Measurements from ENCODE around the gene RGR.
A peak's percentile ranks its signal among the peaks of the same experiment; 100 is the strongest.

Gene RGR

DNA sequence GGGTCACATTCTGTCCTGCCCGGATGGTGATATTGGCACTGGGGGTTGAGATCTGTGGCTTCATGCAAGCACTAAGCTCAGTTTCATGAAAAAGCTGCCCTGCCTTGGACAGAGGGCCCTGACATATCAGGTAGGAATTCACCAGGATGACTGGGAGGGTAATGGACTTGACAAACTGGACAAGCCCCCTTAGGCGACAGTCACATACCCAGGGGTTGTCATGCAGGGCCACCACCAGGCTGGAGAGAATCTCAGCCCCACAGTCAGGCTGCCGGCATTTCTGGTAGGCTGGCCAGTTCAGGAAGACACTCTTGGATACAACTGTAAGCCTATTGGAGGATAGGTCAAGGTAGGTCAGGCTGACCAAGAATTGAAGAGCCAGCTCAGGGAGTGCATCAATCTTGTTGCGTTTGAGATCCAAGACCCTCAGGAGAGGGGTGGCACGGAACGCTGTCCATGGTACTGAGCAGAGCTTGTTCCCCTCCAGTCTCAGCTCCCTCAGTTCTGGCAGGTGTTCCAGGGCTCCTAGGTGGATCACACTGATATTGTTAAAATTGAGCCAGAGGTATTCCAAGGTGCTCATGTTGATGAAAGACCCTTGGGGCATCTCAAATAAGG is 20.3 kb upstream of the RGR start:
- no peak for DNase-seq

DNA sequence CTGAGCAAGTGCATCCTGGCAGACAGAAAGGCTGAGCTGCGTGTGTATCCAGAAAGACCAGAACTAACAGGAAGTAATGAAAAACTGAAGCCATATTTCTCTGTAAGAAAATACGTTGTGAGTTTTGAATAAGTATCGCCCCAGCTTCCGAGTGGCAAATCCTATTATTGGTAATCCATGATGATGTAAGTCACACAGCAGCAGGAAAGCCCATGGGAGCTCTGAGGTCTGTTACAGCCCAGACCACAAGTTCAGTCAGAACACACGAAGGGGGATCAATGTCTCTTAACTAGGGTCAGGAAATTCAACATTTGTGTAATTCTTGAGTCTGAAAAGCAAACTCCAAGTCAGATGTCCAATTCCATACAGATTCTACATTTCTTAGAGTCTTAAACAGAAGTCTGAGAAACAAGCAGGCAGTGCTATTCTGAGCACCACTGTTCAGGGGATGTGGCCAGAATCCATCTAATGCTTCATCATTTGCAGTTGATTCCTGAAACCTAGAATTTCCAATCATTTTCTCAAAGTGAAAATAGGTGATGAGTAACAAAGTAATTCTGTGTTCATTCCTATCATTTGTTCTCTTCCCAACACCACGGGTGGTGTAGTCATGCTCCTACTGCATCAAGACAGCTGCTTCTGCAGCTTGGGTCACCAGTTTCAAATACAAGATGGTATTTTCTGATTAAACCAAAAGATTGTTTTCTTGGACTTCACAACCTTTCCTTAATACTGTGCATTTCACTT is 19.3 kb upstream of the RGR start, which contains the start of gene LRIT2:
TSS of gene LRIT2 (minus strand) at position 118 of the 747 bp plus-strand sequence. CDS start at position 94, 24 bp downstream.
- no peak for DNase-seq

GRCh38 chr10:84226616-84227015 is 18.2 kb upstream of the RGR start:
- no peak for DNase-seq

DNA sequence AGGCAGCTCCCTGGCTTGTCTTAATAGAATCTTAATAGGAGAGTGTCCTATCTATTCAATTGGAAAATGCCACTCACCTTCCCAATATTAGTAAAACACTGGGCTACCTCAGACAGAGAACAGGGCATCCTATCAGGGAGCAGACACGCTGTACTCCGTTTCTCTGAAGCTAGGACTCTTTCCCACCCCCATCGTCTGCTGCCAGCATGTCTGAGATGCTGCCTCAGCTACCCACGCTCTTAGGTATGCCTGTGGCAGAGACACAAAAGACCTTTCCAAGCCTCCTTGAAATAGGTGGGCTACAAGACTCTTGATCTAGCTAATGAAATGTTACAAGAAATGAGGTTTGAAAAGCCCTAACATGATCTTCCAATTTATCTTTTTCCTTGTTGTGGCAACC is 17.0 kb upstream of the RGR start:
- DNase-seq = no peak

GRCh38 chr10:84230359-84230758 is 14.5 kb upstream of the RGR start:
- DNase-seq = no peak

DNA sequence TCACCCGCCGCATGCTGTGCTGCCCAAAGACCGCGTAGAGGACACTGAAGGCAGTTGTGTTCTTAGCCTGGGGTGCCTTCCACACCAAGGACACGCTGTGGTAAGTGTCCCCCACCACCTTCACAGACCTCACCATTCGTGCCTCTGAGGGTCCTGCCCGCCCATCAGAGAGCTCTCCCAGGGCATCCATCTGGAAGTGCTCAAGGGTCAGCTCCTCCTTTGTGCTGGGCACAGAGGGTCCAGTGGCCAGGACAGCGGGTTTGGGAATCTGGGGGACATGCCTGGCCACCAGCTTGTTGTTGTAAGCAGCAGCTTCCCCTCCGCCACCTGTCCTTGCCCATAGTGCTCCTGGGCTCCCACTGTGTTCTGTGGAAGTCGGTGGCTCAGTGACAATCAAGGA is 12.5 kb upstream of the RGR start:
- DNase-seq = no peak

DNA sequence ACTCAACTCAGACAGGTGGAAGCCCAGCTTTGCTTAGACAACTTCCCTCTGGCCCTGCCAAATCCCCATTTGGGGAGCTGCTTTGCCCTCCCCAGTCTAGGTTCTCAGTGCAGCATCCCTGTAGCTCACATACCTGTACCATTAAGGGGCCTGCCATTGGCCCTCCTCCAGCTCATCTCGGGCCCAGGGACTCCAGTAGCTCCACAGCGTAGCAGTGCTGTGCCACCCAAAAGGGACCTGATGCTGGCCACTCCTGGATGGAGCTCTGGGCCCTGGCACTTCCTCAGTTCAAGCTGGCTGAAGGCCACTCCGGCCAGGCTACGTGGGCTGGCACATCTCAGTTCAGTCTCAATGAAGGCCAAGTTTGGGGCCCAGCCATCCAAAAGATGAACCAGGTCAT is 10.9 kb upstream of the RGR start:
- DNase-seq = no peak

GRCh38 chr10:84234479-84234878 is 10.4 kb upstream of the RGR start:
- no peak for DNase-seq

GRCh38 chr10:84235096-84235495 is 9.8 kb upstream of the RGR start:
- no peak for DNase-seq

- no peak for DNase-seq
These were observed 8.1 kb upstream of the RGR start for GRCh38 chr10:84236807-84237198.

- no peak for DNase-seq
These were observed 7.4 kb upstream of the RGR start for GRCh38 chr10:84237199-84238051.

DNA sequence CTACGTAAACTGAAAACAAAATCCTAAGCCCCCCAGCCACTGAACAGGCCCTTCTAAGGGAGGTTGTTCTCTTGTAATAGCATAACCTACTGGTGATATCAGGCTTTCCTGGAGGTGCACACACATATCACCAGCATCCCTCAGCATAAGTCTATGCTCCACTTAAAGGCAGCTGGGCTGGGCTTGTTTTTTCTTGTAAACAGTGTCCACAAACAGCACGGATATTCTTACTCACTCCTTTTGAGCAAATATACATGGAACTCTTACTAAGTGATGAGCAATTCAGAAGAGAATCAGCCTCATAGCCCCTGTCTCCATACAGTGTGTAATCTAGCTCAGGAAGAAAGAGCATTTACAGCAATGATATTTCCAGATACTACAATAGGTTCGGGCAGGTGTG is 5.9 kb upstream of the RGR start:
- DNase-seq = no peak

DNA sequence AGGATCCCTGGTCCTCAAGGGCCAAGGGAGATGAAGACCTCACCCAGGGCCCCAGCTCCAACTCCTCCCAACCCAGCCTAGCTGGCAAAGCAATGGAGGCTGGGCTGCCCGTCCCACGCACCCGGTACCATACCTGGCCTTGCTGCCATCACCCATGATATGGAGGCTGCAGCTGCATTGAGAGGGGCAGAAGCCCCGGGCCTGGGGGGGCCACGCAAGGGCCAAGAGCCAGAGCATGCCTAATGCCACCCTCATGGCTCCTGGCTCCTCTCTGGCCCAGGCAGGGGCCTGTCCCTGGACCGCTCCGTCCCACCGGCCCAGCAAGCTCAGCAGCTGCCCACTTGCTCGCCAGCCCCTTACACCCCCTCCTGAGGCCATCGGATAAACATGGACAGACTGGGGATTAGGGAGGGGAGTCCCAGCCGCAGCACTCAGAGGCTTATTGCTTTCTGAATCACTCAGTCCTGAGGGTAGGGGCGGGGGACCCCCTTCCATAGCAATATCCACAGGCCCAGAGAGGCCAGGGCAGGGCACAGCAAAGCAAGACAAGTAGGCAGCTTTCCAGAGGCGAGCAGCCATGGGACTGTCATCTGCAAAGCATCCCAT is 3.6 kb upstream of the RGR start, which contains the start of gene LRIT1:
TSS of gene LRIT1 (minus strand) at position 362 of the 606 bp plus-strand sequence. CDS start at position 255, 107 bp downstream.
- no peak for DNase-seq

- no peak for DNase-seq
These were observed 1.1 kb upstream of the RGR start for GRCh38 chr10:84243759-84244158.

DNA sequence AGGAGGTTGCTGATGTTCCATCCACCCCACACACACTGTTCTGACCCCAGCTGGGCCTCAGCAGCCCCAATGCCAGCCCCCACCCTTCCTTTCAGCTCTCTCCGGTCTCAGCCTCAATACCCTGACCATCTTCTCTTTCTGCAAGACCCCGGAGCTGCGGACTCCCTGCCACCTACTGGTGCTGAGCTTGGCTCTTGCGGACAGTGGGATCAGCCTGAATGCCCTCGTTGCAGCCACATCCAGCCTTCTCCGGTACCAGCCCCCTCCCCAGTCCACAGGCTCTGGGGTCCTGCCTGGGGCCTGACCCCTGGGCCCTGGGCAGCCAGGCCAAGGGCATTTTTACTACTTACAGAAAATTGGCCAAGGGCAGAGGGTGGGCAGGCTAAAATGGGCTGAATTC is 2.6 kb downstream of the RGR start:
- no peak for DNase-seq

DNA sequence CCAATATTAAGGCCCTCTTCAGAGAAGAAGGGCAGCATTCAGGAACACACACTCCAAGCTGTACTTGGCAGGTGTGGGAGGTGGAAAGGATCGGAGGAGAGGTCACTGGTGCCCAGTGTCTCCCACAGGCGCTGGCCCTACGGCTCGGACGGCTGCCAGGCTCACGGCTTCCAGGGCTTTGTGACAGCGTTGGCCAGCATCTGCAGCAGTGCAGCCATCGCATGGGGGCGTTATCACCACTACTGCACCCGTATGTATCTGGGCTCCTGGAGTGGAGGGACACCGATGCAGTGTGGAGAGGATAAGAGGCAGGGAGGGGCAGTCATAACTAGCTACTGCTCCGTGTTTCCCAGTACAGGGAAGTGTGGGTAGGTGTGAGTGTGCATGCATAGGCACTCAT is 3.9 kb downstream of the RGR start:
- no peak for DNase-seq

- DNase-seq = no peak
These were observed 10.0 kb downstream of the RGR start for GRCh38 chr10:84254552-84255478.

DNA sequence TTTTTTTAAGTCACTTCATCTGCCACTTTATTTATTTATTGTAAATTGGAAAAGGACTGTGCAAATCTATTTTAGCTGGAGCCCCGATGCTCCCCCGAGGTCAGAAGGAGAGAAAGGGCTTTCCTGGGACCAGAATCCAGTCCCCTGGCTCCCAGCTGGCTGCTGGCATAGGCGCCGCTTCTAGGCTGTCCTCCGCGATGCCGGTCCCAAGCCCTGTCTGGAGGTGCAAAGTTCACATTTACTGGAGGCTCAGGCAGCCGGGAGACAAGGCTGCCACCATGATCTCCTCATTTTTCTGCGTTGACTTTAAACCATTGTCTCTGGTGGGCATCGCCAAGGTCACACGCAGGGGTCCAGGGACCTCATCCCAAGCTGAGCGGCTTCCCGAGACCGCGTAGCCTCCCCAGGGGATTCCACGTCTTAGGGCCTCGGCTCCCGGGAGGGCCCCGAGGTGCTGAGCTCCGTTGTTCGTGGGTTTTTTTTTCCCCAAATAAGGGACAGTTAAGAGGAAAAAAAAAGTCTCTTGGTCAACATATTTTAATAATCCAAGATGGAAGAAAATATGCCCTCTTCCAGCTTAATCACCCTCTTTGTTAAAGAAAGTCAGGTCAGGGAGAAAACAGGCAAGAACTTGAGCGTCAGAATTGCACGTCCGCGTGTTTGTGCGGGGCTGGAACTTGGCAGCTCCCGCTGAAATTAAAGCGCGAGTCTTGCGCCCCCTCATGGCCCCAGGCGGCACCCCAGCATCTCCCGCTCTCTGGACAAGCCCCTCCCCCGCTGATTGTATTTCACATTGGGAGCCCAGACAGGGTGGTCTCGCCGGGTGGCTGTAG is 11.9 kb downstream of the RGR start:
- peak; percentile 76 for DNase-seq

- no peak for DNase-seq
These were observed 12.6 kb downstream of the RGR start for GRCh38 chr10:84257343-84258020.

DNA sequence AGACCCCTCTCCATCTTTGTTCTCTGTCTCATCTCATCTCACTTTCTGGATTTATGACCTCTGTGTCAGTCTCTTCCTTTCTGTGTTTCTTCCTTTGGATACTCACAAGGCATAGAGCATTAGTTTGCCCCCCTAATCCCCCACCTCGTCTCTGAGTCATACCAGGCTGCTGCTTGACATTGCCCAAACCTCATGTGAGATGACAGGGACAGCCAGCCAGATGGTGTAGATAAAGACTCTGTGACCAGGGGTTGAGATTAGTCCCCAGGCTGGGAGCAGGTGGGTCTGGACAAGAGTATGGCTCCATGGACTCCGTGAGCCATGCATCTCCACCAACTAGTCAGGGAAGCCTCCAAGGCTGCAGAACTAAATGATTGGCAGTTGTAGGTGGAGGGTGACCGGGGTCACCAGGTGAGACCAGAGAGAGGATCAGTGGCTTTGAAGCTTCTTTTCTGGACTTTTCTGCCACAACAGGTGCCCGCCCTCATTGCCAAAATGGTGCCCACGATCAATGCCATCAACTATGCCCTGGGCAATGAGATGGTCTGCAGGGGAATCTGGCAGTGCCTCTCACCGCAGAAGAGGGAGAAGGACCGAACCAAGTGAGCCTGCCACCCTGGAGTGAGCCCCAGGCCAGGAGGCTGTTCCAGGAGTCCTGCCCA is 13.3 kb downstream of the RGR start:
- no peak for DNase-seq
